Epithelial cell of esophagus (primary cell): ENCODE data around the gene CENATAC.
"Not testable (repeated sequence)": the region's sequence is repeated elsewhere in the genome, so short reads cannot be mapped to it uniquely, and the experiment has no call there.

Source experiments
- DNase-seq: peaks from one replicate; pipeline ENCODE4 v3.0.0; 2010; ENCODE audit warnings: low read depth
- H3K4me3 ChIP-seq: 2 replicates; pipeline ENCODE4 v1.5.1; 2011; ENCODE audit warnings: mild to moderate bottlenecking, low read length, control low read depth
- TF ChIP-seq, protein P1 (sequence below): IDR thresholded peaks from 2 replicates; pipeline ENCODE4 v1.5.1; 2011; ENCODE audit warnings: low read depth, mild to moderate bottlenecking, low read length, control low read depth, inconsistent platforms; ENCODE audit not compliant: insufficient read depth; ENCODE audit errors: missing control alignments

The CENATAC gene

DNA sequence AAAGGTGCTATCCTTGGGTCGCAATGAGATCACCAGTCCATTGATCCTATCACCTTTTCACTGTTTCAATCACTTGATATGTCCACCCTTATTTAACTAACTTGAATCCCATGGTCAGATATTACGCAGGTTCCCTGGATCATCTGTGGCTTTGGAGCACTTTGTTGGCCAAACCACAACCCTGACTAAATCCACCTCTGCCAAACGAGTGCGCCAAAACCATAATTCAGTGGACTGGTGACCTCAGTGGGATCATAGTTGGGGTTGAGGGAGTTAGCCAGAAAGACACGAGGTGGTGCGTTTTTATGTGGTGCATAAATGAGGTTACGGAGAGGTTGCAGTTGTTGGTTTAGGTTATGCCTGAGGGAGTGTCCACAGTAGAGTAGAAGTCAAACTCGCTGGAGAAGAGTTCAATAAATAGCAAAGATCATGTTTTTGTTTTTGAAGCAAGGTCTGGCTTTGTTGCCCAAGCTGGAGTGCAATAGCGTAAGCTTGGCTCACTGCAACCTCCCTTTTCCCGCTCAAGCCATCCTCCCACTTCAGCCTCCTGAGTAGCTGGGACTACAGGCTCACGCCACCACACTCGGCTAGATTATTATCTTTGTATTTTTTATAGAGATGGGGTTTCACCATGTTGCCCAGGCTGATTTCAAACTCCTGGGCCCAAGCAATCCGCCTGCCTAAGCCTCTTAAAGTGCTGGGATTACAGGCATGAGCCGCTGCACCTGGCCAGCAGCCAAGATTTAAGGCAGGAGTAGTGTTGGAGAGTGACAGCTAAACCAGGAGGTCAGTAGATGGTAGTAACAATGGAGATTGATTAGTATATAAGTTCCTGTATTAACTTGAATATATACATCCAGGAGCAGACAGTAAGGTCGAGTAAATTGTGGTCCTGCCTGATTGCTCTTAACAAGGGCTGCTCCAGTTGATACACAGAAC lies 21.9 kb upstream of the CENATAC start:
- no peak overlapping the region for H3K4me3 ChIP-seq
- TF ChIP-seq, protein P1, sequence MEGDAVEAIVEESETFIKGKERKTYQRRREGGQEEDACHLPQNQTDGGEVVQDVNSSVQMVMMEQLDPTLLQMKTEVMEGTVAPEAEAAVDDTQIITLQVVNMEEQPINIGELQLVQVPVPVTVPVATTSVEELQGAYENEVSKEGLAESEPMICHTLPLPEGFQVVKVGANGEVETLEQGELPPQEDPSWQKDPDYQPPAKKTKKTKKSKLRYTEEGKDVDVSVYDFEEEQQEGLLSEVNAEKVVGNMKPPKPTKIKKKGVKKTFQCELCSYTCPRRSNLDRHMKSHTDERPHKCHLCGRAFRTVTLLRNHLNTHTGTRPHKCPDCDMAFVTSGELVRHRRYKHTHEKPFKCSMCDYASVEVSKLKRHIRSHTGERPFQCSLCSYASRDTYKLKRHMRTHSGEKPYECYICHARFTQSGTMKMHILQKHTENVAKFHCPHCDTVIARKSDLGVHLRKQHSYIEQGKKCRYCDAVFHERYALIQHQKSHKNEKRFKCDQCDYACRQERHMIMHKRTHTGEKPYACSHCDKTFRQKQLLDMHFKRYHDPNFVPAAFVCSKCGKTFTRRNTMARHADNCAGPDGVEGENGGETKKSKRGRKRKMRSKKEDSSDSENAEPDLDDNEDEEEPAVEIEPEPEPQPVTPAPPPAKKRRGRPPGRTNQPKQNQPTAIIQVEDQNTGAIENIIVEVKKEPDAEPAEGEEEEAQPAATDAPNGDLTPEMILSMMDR = no peak
- DNase-seq = no peak

DNA sequence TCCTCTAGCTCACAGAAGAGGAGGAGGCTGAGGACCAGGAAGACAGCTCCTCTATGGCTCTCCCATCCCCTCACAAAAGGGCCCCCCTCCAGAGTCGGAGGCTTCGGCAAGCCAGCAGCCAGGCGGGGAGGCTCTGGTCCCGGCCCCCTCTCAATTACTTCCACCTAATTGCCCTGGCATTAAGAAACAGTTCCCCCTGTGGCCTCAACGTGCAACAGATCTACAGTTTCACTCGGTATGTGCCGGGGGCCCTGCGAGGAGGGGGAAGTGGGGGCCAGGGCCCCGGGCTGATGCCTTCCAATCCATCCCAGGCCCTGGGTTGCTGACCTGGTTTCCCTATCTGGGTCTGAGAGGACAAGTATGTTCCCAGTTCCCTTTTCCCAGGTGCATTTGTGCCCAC lies 18.5 kb upstream of the CENATAC start:
- DNase-seq = no peak
- TF ChIP-seq, protein P1 = no peak
- no peak overlapping the region for H3K4me3 ChIP-seq

DNA sequence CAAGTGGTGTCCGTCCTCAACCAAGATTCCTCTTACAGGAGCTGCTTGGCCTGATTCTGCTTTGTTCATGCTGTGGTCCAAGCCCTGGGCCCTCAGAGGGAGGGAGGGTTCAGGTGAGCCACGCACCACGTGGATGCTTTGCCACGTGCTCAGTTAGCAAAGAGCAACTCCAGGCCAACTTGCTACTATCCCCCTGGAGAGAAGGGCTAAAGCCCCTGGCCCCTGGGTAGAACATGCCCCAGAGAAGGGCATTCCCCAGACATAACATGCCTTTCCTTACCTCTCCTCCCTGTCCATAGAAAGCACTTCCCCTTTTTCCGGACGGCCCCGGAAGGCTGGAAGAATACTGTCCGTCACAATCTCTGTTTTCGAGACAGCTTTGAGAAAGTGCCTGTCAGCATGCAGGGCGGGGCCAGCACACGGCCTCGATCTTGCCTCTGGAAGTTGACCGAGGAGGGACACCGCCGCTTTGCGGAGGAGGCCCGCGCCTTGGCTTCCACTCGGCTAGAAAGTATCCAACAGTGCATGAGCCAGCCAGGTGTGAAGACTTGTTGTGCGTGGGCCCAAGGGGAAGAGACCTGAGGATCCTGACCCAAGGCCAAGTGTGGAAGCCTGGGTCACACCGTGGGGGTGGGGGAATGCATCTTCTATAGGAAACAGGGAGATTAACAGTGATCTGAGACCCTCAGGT lies 17.6 kb upstream of the CENATAC start:
- TF ChIP-seq, protein P1 = no peak
- DNase-seq = no peak
- H3K4me3 ChIP-seq = no peak overlapping the region

DNA sequence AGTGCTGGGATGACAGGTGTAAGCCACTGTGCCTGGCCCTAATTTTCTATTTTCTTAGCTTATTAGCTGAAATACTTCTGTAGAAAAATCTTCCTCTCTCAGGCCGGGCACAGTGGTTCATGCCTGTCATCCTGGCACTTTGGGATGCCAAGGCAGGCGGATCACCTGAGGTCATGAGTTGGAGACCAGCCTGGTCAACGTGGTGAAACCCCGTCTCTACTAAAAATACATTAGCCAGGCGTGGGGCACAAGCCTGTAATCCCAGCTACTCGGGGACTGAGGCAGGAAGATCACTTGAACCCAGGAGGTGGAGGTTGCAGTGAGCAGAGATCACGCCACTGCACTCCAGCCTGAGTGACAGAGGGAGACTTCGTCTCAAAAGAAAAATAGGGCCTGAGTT lies 13.6 kb upstream of the CENATAC start:
- DNase-seq, H3K4me3 ChIP-seq: not testable (repeated sequence)

DNA sequence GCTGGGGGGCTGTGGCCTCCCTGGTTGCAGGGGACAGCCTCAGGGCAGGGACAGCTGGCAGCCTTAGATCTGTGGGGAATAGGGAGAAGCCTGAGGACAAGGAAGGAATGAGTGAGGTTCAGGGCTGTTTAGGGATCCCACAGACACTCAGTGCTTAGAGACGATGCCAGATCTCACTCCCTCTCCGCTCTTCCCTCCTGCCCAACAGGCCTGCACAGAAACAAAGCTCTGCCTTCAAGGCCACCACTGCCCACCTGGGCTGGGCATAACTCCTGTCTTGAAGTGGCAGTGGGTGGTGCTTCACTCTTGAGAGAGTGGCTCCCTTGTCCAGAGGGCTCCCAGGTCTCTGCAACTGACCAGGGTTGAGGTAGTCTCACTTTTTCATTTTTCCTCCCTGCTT lies 13.1 kb upstream of the CENATAC start:
- TF ChIP-seq, protein P1 = no peak
- DNase-seq = no peak
- H3K4me3 ChIP-seq = no peak overlapping the region

DNA sequence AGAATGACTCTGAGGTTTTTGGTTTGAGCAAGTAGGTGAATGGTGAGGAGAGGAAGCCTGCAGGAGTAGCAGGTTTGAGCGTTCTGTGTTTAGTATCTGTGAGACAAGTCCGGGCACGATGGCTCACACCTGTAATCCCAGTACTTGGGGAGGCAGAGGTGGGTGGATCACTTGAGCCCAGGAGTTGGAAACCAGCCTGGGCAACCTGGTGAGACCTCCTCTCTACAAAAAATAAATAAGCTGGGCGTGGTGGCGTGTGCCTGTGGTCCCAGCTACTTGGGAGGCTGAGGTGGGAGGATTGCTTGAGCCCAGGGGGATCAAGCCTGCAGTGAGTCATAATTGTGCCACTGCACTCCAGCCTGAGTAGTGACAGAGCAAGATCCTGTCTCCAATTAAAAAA lies 9.7 kb upstream of the CENATAC start:
- no peak overlapping the region for H3K4me3 ChIP-seq
- TF ChIP-seq, protein P1 = no peak
- DNase-seq = peak; percentile 98

DNA sequence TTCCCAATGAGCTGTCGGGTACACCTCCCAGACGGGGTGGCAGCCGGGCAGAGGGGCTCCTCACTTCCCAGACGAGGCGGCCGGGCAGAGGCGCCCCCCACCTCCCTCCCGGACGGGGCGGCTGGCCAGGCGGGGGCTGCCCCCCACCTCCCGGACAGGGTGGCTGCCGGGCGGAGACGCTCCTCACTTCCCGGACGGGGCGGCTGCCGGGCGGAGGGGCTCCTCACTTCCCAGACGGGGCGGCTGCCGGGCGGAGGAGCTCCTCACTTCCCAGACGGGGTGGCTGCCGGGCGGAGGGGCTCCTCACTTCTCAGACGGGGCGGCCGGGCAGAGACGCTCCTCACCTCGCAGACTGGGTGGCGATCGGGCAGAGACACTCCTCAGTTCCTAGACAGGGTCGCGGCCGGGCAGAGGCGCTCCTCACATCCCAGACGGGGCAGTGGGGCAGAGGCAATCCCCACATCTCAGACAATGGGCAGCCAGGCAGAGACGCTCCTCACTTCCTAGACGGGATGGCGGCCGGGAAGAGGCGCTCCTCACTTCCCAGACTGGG lies 6.4 kb upstream of the CENATAC start:
- not testable (repeated sequence) for DNase-seq, H3K4me3 ChIP-seq
